ENCODE measurements around the gene PDS5B. TPM values are rescaled to one million over a fixed set of nuclear protein-coding genes. Genes with fewer than 3 reads are reported as not detected.
"Not testable (repeated sequence)": the region's sequence is repeated elsewhere in the genome, so short reads cannot be mapped to it uniquely, and the experiment has no call there.

PDS5B gene
- total and polyA plus RNA-seq, 7 experiments from 2014 or later: 36.0 to 68.0 (median 44.2) TPM

- H3K36me3 Mint-ChIP-seq: peaks cover 10 to 66% (median 32%) of the 10 kb centered on the region in 5 donors
Measured at GRCh38 chr13:32726374-32727037, 140.3 kb downstream of the PDS5B start.

DNA sequence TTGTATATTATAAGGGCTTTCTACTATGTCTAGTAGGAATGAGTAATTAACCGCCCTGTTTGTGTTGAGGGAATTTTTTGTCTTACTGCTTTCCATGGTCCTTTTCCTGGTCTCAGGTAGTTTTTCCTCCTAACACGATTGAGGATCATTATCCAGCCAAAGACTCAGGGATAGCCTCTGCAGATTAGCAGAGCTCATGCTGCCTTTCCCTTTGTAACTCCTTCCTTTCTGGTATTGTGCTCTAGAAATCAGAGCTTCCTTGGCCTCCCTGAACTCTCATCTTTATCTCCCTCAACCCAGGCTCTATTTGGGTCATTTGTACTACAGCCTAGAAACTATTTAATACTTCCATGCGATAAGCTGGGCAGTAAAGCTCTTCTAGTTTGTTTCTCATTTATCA is 142.1 kb downstream of the PDS5B start:
- no peaks in the 10 kb centered on the region for H3K9me3 ChIP-seq (ENCODE audit: control insufficient read depth in 2 of 3, low read length in 3 of 3)
- ATAC-seq (no peak), DNase-seq (no peak)
- H3K4me3 Mint-ChIP-seq: no peak overlapping the region
- peaks cover 25 to 83% (median 60%) of the 10 kb centered on the region in 7 donors for H3K4me1 Mint-ChIP-seq
- POLR2A ChIA-PET: interaction anchor here (1.8 kb wide), 1 partner anchor 9 kb away, joined by 5 read pairs; no protein-coding TSS in a partner anchor
- CTCF ChIA-PET: no interaction called here
- H3K27me3 Mint-ChIP-seq: no peaks in the 10 kb centered on the region
- peaks cover 0 to 15% (median 0%) of the 10 kb centered on the region in 11 donors for H3K9me3 Mint-ChIP-seq
- H3K27me3 ChIP-seq (ENCODE audit: control insufficient read depth in 2 of 2, insufficient read depth in 2 of 2, low read length in 2 of 2): no peaks in the 10 kb centered on the region
- H3K27ac Mint-ChIP-seq: peak overlapping the region in 5 of 9 donors; percentile 1 to 61 (median 18)
- H3K4me1 ChIP-seq (ENCODE audit: control insufficient read depth in 2 of 2, insufficient read depth in 2 of 2, low read length in 2 of 2): peaks cover 0 to 6% of the 10 kb centered on the region in 2 donors
- no peak overlapping the region for H3K27ac ChIP-seq (ENCODE audit: low read depth, low read length)
- no peak overlapping the region for H3K4me3 ChIP-seq (ENCODE audit: low read length)
- intact Hi-C loops (cut with micrococcal nuclease): no loop called here
- no peaks in the 10 kb centered on the region for H3K36me3 ChIP-seq (ENCODE audit: control insufficient read depth in 2 of 3, insufficient read depth in 3 of 3, low read length in 3 of 3)
- peaks cover 6 to 48% (median 27%) of the 10 kb centered on the region in 5 donors for H3K36me3 Mint-ChIP-seq

More at GRCh38 chr13:32726374-32727037, 140.3 kb downstream of the PDS5B start:
- ChIA-PET CTCF (no interaction called here), POLR2A (interaction anchor here (1.8 kb wide), 1 partner anchor 11 kb away, joined by 5 read pairs; no protein-coding TSS in a partner anchor)
- H3K4me3 Mint-ChIP-seq: no peak overlapping the region
- no peak overlapping the region for H3K27ac ChIP-seq (ENCODE audit: low read depth, low read length)
- H3K27me3 Mint-ChIP-seq: no peaks in the 10 kb centered on the region
- H3K4me3 ChIP-seq (ENCODE audit: low read length): no peak overlapping the region
- H3K4me1 ChIP-seq (ENCODE audit: control insufficient read depth in 2 of 2, insufficient read depth in 2 of 2, low read length in 2 of 2): peaks cover 0 to 5% of the 10 kb centered on the region in 2 donors
- ATAC-seq (no peak), DNase-seq (no peak)
- no peaks in the 10 kb centered on the region for H3K9me3 ChIP-seq (ENCODE audit: control insufficient read depth in 2 of 3, low read length in 3 of 3)
- intact Hi-C loops (cut with micrococcal nuclease): no loop called here
- H3K36me3 ChIP-seq (ENCODE audit: control insufficient read depth in 2 of 3, insufficient read depth in 3 of 3, low read length in 3 of 3): no peaks in the 10 kb centered on the region
- peak overlapping the region in 2 of 9 donors; percentile 6 to 15 for H3K27ac Mint-ChIP-seq
- H3K9me3 Mint-ChIP-seq: peaks cover 0 to 18% (median 2%) of the 10 kb centered on the region in 11 donors
- peaks cover 28 to 80% (median 52%) of the 10 kb centered on the region in 7 donors for H3K4me1 Mint-ChIP-seq
- no peaks in the 10 kb centered on the region for H3K27me3 ChIP-seq (ENCODE audit: control insufficient read depth in 2 of 2, insufficient read depth in 2 of 2, low read length in 2 of 2)

GRCh38 chr13:32729097-32729496 is 142.8 kb downstream of the PDS5B start:
- ATAC-seq; H3K4me3 ChIP-seq (ENCODE audit: low read length); H3K27me3 Mint-ChIP-seq; H3K27ac ChIP-seq (ENCODE audit: low read depth, low read length); POLR2A ChIA-PET; H3K36me3 ChIP-seq (ENCODE audit: control insufficient read depth in 2 of 3, insufficient read depth in 3 of 3, low read length in 3 of 3); H3K27me3 ChIP-seq (ENCODE audit: control insufficient read depth in 2 of 2, insufficient read depth in 2 of 2, low read length in 2 of 2); CTCF ChIA-PET; H3K4me1 ChIP-seq (ENCODE audit: control insufficient read depth in 2 of 2, insufficient read depth in 2 of 2, low read length in 2 of 2); DNase-seq; intact Hi-C loops (cut with micrococcal nuclease); H3K9me3 ChIP-seq (ENCODE audit: control insufficient read depth in 2 of 3, low read length in 3 of 3); H3K4me3 Mint-ChIP-seq: not testable (repeated sequence)
- H3K9me3 Mint-ChIP-seq: peaks cover 0 to 15% (median 0%) of the 10 kb centered on the region in 11 donors
- peak overlapping the region in 2 of 9 donors; percentile 9 to 13 for H3K27ac Mint-ChIP-seq
- H3K36me3 Mint-ChIP-seq: peaks cover 6 to 41% (median 27%) of the 10 kb centered on the region in 5 donors
- peaks cover 25 to 84% (median 60%) of the 10 kb centered on the region in 7 donors for H3K4me1 Mint-ChIP-seq

DNA sequence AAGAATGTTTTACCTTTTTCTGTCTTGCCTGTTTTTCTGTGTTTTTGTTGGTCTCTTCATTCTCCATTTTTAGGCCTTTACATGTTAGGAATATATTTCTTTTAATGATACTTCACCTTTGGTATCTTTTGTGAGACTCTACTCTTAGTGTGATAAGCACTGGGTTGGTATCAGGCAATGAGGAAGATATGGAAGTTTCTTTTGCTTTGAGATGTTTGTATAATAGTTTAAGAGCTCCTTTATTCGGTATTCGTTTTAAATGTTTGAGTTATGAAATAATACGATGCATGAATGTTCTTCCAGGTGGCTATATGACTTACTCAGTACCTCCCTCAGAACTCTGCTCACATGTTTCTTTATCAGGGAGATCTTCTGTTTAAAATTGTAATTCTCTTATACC is 144.8 kb downstream of the PDS5B start:
- Mint-ChIP-seq H3K36me3 (peaks cover 6 to 39% (median 12%) of the 10 kb centered on the region in 5 donors), H3K9me3 (peaks cover 0 to 15% (median 0%) of the 10 kb centered on the region in 11 donors), H3K4me1 (peaks cover 31 to 84% (median 71%) of the 10 kb centered on the region in 7 donors), H3K27ac (peak overlapping the region in 8 of 9 donors; percentile 10 to 81 (median 44)), H3K27me3 (no peaks in the 10 kb centered on the region), H3K4me3 (peak overlapping the region in 6 of 10 donors; percentile 2 to 57 (median 10))
- no peak for ATAC-seq
- POLR2A ChIA-PET: interaction anchor here (0.6 kb wide), 1 partner anchor 29 kb away, joined by 3 read pairs; no protein-coding TSS in a partner anchor
- Histone ChIP-seq H3K27ac (ENCODE audit: low read depth, low read length) (no peak overlapping the region), H3K4me3 (ENCODE audit: low read length) (no peak overlapping the region), H3K27me3 (ENCODE audit: control insufficient read depth in 2 of 2, insufficient read depth in 2 of 2, low read length in 2 of 2) (no peaks in the 10 kb centered on the region), H3K36me3 (ENCODE audit: control insufficient read depth in 2 of 3, insufficient read depth in 3 of 3, low read length in 3 of 3) (no peaks in the 10 kb centered on the region), H3K4me1 (ENCODE audit: control insufficient read depth in 2 of 2, insufficient read depth in 2 of 2, low read length in 2 of 2) (peaks cover 2 to 13% of the 10 kb centered on the region in 2 donors), H3K9me3 (ENCODE audit: control insufficient read depth in 2 of 3, low read length in 3 of 3) (no peaks in the 10 kb centered on the region)
- DNase-seq: no peak
- CTCF ChIA-PET: no interaction called here
- intact Hi-C loops (cut with micrococcal nuclease): loop anchor here in 1 of 2 donors (10.0 kb wide), 1 partner anchor 306 kb away; the partner anchor contains the start of gene N4BP2L1

- POLR2A ChIA-PET: no interaction called here
- peak in 1 of 9 donors; percentile 18 for DNase-seq
Measured at GRCh38 chr13:32731576-32731975, 145.3 kb downstream of the PDS5B start.

DNA sequence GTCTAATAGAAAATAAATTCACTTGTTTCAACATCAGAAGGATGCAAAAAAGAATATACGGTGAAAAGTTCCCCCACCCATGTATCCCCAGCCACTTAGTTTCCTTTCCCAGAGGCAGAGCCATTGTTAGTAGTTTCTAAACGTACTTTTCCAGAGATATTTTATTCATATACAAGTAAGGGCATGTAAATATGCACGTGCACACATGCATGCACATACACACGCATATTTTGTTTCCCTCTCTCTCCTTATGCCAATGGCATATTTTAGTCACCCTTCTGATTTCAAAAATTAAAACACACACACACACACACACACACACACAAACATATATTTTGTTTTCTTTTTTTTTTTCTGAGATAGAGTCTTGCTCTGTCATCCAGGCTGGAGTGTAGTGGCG is 147.4 kb downstream of the PDS5B start:
- intact Hi-C loops (cut with micrococcal nuclease): loop anchor here in 1 of 2 donors (10.0 kb wide), 1 partner anchor 309 kb away; the partner anchor contains the start of gene N4BP2L1
- Mint-ChIP-seq H3K9me3 (peaks cover 0 to 13% (median 0%) of the 10 kb centered on the region in 11 donors), H3K36me3 (peaks cover 0 to 36% (median 7%) of the 10 kb centered on the region in 5 donors), H3K4me3 (no peak overlapping the region), H3K27me3 (no peaks in the 10 kb centered on the region), H3K4me1 (peaks cover 37 to 85% (median 72%) of the 10 kb centered on the region in 7 donors), H3K27ac (peak overlapping the region in 1 of 9 donors; percentile 16)
- Histone ChIP-seq H3K27ac (ENCODE audit: low read depth, low read length) (no peak overlapping the region), H3K9me3 (ENCODE audit: control insufficient read depth in 2 of 3, low read length in 3 of 3) (no peaks in the 10 kb centered on the region), H3K36me3 (ENCODE audit: control insufficient read depth in 2 of 3, insufficient read depth in 3 of 3, low read length in 3 of 3) (no peaks in the 10 kb centered on the region), H3K4me3 (ENCODE audit: low read length) (no peak overlapping the region), H3K4me1 (ENCODE audit: control insufficient read depth in 2 of 2, insufficient read depth in 2 of 2, low read length in 2 of 2) (peaks cover 8 to 28% of the 10 kb centered on the region in 2 donors), H3K27me3 (ENCODE audit: control insufficient read depth in 2 of 2, insufficient read depth in 2 of 2, low read length in 2 of 2) (no peaks in the 10 kb centered on the region)
- ChIA-PET CTCF (no interaction called here), POLR2A (interaction anchor here (1.8 kb wide), 1 partner anchor 11 kb away, joined by 7 read pairs; no protein-coding TSS in a partner anchor)
- DNase-seq: no peak
- ATAC-seq: no peak

More at GRCh38 chr13:32731576-32731975, 145.3 kb downstream of the PDS5B start:
- Mint-ChIP-seq H3K27ac (peak overlapping the region in 8 of 9 donors; percentile 10 to 81 (median 44)), H3K36me3 (peaks cover 5 to 40% (median 12%) of the 10 kb centered on the region in 5 donors), H3K4me3 (peak overlapping the region in 6 of 10 donors; percentile 7 to 59 (median 31)), H3K27me3 (no peaks in the 10 kb centered on the region), H3K4me1 (peaks cover 33 to 85% (median 71%) of the 10 kb centered on the region in 7 donors), H3K9me3 (peaks cover 0 to 15% (median 0%) of the 10 kb centered on the region in 11 donors)
- CTCF ChIA-PET: no interaction called here
- no peaks in the 10 kb centered on the region for H3K27me3 ChIP-seq (ENCODE audit: control insufficient read depth in 2 of 2, insufficient read depth in 2 of 2, low read length in 2 of 2)
- H3K4me1 ChIP-seq (ENCODE audit: control insufficient read depth in 2 of 2, insufficient read depth in 2 of 2, low read length in 2 of 2): peaks cover 7 to 18% of the 10 kb centered on the region in 2 donors
- H3K4me3 ChIP-seq (ENCODE audit: low read length): no peak overlapping the region
- H3K9me3 ChIP-seq (ENCODE audit: control insufficient read depth in 2 of 3, low read length in 3 of 3): no peaks in the 10 kb centered on the region
- H3K36me3 ChIP-seq (ENCODE audit: control insufficient read depth in 2 of 3, insufficient read depth in 3 of 3, low read length in 3 of 3): no peaks in the 10 kb centered on the region
- H3K27ac ChIP-seq (ENCODE audit: low read depth, low read length): no peak overlapping the region
- intact Hi-C loops (cut with micrococcal nuclease): loop anchor here in 1 of 2 donors (10.0 kb wide), 1 partner anchor 307 kb away; the partner anchor contains the start of gene N4BP2L1
- no peak for ATAC-seq
